Activated naive CD8-positive, alpha-beta T cell treated with anti-CD3 and anti-CD28 coated beads, Interleukin-2, amount 50 U/mL, for 16 hours (primary cell): ENCODE results near the gene ARID2.

Source experiments
- DNase-seq: peaks from one replicate; pipeline ENCODE4 v3.0.0-alpha.2; 2020; ENCODE audit warnings: low read depth, low spot score

Gene ARID2

DNA sequence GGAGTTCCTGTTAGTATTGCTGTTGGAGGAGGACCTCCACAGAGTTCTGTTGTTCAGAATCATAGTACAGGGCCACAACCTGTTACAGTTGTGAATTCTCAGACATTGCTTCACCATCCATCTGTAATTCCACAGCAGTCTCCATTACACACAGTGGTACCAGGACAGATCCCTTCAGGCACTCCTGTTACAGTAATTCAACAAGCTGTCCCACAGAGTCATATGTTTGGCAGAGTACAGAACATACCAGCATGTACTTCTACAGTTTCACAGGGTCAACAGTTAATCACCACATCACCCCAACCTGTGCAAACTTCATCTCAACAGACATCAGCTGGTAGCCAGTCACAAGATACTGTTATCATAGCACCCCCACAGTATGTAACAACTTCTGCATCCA is 120.8 kb downstream of the ARID2 start:
- DNase-seq: no peak

DNA sequence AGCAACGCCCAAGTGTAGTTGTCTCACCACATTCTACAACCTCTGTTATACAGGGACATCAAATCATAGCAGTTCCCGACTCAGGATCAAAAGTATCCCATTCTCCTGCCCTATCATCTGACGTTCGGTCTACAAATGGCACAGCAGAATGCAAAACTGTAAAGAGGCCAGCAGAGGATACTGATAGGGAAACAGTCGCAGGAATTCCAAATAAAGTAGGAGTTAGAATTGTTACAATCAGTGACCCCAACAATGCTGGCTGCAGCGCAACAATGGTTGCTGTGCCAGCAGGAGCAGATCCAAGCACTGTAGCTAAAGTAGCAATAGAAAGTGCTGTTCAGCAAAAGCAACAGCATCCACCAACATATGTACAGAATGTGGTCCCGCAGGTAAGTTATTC is 123.0 kb downstream of the ARID2 start:
- no peak for DNase-seq

DNA sequence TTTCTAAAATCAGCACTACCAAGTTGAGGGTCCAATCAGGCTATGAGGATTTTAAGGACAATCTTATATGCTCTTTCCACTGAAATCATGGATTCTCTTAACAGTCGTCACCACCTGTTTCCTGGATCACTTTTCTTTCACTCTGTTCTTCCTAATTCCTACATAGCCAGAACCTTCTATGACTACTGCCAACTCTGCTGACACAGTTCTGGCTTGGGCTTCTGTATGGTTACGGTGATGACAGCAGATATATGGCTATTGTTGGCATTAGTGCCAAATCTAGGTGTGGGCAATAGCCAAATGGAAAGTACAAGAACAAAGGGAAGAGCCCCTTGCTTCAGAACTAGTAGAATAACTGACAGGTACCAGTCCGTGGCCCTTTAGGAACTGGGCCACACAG is 124.0 kb downstream of the ARID2 start:
- DNase-seq: no peak

DNA sequence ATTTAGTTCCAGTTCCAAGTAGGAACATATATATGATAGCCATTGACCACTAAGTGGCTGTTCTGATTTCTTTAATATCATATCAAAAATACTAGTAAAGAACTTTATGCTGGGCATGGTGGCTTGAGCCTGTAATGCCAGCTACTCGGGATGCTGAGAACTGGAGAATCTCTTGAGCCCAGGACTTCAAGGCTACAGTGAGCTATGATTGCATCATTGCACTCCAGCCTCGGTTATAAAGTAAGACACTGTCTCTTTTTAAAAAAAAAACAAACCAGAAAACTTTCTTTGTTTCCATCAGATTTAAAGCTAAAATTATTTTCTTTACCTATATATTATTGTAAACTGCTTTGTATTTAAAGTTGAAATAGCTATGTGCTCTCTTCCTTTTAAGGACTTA is 133.8 kb downstream of the ARID2 start:
- no peak for DNase-seq

DNA sequence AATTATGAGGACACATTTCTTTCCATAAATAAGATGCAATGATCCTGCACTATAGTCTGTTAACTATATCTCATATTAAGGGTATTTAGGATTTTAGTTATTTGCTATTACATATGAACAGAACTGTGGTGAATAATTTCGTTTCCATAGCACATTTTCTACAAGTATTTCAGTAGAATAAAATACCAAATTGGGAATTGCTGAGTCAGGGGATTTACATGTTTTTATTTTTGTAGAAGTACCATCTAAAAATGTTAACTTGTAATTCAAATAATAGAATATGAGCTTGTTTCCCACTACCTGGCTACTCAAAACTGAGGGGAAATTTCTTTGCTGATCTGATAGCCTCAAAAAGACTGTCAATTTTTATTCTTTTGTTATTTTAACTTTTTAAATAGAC is 136.8 kb downstream of the ARID2 start:
- no peak for DNase-seq

DNA sequence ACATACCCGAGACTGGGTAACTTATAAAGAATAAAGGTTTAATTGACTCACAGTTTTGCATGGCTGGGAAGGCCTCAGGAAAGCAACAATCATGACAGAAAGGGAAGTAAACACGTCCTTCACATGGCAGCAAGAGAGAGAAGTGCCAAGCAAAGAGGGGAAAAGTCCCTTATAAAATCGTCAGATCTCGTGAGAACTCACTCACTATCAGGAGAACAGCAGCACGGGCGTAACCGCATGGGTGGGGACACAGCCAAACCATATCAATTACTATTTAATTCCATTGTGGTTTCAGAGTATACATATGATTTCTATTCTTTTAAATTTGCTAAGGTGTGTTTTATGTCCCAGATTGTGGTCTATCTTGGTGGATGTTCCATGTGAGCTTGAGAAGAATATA is 142.9 kb downstream of the ARID2 start:
- DNase-seq: no peak

DNA sequence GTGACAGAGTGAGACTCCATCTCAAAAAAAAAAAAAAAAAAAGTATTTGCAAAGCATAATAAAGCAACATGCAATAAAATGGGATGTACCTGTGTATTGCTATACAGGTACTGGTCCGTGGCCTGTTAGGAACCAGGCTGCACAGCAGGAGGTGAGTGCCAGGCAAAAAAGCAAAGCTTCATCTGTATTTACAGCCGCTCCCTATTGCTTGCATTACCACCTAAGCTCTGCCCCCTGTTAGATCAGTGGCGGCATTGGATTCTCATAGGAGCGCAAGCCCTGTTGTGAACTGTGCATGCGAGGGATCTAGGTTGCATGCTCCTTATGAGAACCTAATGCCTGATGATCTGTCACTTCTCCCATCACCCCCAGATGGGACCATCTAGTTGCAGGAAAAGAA is 147.6 kb downstream of the ARID2 start:
- no peak for DNase-seq

DNA sequence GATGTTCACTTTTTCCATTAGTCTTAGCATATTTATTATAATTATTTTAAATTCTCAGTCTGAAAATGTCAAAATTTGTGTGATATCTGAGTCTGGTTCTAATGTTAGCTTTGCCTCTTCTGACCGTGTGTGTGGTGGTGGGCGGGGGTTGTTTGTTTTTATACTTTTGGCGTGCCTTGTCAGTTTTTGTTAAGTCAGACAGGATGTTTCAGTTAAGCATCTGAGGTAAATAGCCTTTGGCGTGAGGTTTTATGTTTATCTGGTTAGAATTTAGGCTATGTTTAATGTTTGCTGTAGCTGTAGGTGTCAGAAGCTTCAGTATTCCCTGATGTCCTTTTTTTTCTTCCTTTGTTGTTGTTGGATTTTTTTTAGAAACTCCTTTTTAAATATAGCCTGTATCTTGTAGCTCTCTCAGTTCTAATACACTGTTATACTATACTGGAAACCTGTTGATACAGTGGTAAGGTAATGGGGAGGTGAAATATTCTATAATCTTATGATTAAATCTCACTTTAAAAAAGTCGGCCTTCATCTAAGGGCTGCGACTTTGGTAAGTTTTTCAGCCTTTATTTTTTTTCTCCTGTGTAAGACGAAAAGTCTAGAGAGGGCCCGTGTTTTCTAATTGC is 149.2 kb downstream of the ARID2 start:
- no peak for DNase-seq

DNA sequence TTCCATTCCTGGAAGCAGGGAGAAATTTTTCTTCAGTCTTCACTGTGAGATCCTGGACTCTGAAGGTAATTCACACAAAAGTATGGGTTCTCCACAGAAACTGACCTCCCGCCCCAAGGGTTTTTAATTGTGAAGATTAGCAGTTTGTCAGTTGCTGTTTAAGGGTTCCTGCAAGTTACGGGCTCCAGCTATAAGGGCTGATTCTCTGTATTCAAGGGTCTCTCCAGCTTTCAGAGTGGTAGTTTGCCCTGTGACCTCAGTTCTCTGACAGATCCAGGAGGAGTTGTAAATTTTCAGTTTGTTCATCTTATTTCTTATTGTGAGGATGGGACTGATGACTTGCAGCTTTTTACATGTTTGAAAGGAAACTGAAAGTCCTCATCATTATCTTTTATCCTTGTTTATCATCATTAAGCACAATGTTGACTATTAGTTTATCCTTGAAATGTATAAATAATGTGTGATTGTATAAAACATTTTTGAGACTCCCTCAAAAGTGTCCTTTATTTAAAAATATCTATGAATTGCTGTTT is 149.9 kb downstream of the ARID2 start:
- no peak for DNase-seq

DNA sequence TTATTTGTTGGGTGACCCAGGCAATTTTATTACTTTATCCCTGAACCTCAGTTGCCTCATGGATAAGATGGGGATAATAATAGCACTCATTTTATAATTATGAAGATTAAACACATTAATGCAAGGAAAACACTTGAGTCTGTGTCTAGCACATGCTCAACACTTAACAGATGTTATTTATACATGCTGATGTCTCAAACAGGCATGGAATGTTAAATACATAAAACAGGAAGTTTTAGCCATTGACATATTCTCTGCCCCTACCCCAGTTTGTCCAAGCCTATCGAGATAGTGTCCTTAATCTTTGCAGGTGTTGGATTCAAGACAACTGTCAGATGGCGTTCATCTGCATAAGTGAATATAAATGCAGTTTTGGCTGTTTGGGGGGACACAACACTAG is 151.0 kb downstream of the ARID2 start:
- no peak for DNase-seq

DNA sequence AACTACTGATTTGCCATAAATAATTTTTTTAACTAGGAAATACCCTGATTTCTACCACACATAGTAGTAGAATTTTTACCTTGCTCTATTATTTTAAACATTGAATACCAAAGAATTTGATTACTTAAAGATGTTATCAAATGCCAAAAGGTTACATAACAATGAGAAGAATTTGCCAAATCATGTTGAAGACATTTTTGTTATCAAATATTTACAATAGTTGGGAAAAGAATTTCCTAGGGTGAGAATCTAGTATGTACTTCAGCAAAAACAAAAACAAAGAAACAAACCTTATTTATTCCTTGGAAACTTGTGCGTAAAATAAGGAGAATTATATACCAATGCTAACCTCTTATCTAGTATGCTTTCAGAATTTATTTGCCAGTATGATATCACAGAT is 153.7 kb downstream of the ARID2 start:
- DNase-seq: no peak

DNA sequence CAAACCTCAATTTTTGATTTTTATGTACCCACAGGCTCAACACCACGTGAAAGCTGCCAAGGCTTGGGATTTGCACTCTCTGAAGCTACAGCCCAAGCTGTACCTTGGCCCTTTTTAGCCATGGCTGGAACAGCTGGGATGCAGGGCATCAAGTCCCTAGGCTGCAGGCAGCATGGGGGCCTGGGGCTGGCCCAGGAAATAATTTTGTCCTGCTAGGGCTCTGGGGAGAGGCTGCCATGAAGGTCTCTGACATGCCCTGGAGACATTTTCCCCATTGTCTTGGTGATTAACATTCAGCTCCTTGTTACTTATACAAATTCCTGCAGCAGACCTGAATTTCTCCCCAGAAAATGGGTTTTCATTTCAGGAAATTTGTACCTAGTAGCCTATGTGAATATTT is 157.2 kb downstream of the ARID2 start:
- no peak for DNase-seq

DNA sequence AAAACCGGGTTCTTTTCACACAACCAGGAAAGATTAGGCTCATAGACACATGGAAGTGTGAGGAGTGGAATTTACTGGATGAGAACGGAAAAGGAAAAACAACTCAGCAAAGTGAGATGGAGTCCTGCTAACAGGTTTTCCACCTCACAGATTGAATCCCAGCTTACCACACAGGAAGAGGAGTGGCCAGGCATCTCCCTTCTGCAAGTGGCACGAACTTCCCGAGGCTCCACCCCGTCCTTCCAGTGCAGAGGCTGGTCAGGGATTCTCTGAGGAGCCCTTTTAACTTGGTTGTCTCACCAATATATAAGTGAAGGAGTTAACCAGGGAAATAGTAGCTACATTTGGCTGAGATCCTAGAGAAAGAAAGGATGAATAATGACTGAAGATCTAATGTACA is 158.0 kb downstream of the ARID2 start:
- DNase-seq: no peak

DNA sequence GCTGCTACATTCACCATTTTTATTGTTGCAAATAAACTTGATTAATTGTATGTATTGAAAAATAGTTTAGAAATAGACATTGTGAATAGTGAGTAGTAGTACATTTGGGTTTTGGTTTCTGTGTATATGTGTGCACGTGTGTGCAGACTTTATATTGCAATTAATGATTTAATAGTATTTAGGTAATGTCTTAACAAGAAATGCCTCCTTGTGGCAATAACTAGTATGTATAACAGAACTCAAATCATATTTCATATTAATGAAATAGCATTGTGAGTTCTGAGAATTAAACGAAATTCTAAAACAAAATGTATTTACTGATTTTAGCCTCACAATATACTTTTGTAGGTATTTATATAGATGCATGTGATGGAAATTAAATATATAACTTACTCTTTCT is 160.8 kb downstream of the ARID2 start:
- DNase-seq: no peak

DNA sequence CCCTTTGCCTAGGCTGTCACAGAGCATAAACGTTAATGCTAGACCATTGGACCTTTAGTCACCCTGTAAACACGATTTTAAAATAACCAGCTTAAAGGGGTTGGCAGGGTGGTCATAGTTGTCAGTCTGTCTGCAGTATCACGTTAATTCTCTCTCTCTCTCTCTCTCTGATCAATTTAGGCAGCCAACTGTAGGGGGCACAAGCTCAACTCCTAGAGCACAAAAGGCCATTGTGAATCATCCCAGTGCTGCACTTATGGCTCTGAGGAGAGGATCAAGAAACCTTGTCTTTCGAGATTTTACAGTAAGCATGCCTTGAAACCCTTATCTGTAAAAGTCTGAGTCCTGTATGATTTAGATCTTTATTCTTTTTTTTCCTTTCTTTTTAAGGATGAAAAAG is 163.7 kb downstream of the ARID2 start:
- no peak for DNase-seq

DNA sequence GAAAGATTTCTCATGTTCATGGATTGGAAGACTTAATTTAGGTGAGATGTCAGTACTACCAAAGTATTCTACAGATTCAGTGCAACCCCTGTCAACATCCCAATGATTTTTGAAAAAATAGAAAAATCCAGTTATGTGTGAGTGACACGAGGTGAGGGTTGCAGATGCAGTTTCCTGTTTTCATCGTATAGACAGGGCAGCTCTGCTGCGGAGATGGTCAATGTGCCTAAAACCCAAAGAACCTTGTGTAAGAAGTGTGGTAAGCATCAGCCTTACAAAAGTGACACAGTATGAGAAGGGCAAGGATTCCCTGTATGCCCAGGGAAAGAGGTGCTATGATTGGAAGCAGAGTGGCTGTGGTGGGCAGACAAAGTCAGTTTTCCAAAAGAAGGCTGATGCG is 166.5 kb downstream of the ARID2 start:
- DNase-seq: no peak

DNA sequence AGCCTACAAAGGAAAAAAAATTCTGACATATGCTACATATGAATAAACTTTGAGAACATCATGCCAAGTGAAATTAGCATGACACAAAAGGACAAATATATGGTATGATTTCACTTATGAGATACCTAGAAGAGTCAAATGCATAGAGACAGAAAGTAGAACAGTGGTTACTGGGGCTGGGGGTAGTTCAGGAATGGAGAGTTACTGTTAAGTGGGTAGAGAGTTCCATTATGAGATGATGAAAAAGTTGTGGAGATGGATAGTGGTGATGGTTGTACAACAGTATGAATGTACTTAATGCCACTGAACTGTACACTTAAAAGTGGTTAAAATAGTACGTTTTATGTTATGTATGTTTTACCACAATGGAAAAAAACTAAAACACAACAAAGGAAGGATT is 168.6 kb downstream of the ARID2 start:
- no peak for DNase-seq

DNA sequence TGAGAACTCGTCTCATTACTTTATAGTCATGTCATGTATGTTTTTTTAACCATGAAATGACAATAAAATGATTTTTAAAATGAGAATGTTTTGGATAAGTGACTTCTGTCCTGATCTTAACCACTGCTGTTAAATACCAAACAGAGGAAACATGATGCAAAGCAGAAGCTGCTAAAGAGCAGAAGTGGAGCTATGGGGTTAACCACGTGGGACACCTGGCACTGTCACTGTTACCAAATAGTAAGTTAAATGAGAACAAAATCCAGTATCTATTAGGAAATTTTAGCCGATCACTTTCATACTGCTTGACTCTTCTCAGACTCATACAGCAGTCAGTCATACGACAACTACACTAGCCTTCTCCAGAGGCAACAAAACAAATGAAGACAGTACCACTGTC is 178.4 kb downstream of the ARID2 start:
- DNase-seq: no peak

DNA sequence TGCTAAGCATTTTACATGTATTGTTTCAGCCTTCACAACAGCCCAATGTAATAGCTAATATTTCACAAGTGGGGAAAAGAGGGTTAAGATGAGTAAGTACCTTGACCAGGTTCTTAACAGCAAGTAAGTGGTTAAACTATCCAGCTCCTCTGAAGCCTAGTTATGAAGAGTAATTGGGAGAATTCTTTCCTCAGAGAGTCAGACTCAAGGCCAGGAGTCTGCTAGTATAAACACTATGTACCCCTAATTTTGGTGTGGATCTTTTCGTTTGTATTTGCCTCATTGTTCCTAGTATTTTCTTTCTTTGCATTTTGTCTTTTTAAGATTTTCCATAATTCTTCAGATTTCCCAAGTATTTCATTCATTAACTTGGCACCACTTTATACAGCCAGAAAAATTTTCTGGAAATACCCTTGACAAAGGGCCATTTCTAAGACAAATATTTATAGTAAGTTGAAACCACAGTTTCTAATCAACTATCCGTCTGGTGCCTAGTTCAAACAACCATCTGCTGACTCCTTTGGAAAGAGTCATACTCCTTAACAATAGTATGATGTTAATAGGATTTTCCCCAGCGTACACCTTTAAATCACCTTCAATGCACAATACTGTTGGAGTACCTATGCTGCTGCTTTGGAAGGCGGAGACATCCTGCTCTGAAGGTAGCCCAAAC is 179.7 kb downstream of the ARID2 start:
- no peak for DNase-seq

DNA sequence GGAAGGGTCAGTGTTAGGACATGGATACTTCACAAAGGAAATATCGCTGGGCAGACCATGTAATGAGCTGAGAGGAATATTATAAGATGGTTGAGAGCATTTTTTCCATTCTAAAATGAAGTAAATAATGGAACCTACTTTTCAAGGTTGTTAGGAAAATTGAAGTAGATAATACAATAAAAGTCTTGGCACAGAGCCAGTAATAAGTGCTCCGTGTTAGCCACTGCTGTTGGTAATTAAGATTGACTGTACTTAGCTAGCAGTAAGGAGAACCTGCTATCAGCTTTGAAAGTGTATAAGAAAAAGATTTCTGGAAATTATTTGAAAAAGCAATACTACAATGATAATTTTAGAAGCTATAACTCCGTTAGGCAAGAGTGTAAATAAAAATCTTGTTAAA is 183.3 kb downstream of the ARID2 start:
- no peak for DNase-seq

DNA sequence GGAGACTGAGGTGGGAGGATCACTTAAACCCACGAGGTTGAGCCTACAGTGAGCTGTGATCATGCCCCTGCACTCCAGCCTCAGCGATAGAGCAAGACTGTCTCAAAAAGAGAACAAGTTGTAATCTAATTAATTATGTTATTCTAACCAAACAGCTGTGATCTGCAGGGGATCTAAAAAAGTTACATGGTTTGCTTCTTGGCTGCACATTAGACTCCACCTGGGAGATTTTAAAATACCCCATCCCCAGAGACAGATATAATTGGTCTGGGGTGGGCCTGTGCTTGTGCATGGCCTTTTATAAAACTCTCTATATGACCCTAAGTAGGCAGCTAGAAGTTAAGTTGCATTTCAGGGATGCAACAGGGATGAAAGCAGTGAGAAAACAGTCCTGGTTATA is 184.1 kb downstream of the ARID2 start:
- DNase-seq: no peak

DNA sequence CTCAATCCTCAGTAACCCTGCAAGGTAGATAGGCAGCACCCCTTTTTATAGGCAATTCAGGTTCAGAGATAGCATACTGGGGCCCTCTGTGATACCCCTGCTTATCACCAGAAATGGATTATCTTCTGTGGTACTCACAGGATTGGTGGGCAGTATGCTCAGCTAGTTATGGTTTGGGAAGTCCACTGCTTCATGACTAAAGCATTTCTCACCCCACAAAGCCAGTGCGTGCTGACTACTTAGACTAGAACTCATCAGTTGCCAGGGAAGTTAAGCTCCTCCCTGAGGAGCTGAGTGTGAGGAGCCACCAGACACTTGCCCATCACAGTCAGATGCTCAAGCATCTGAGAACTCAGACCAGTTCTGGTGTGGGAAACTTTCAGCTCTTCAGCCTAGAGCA is 184.6 kb downstream of the ARID2 start:
- DNase-seq: no peak

DNA sequence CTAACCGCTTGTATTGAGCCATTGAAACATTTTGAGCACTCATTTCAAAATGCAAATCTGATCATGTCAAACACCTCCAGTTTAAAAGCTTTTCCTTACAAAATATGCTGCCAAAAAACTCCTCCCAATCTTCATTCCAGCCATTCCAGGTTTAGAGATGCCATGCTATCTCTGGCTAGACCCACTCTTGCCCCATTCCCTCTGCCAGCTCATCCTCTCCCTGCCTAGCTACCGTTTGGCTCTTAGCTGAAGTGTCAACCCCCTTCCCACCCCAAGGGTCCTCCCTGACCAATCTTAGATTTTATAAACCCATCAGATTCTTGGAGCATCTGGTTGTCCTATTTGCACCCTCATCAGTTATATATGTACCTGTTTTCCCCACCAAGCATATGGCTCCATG is 185.9 kb downstream of the ARID2 start:
- no peak for DNase-seq

DNA sequence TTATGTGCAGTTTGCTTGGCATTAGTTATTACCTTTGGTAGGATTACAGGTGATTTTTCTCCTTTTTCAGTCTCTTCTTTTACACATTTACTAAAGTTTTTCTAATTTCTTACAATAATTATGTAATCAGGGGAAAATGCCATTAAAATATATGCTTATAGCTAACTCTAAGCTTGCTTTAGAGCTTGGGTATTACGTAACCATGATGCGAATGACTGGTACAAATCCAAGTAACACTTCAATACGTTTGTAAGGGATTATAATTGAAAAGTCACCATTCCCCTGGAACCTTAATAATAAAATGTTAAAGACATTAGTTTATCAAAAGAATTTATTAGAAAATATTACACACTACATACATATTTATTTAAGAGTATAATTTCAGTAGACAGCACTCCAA is 189.3 kb downstream of the ARID2 start:
- DNase-seq: no peak
